Esophagus (tissue), 2 donors: ENCODE results near the gene ANKRD7. TPM values are rescaled to one million over a fixed set of nuclear protein-coding genes. Genes with fewer than 3 reads are reported as not detected.
"Not testable (repeated sequence)": the region's sequence is repeated elsewhere in the genome, so short reads cannot be mapped to it uniquely, and the experiment has no call there.

Experiments
- H3K27ac ChIP-seq, 2 donors: one replicate each; pipeline ENCODE4 v1.5.1; 2013; ENCODE audit warnings: low read depth in 2 of 2, mild to moderate bottlenecking in 2 of 2, inconsistent platforms in 1 of 2, low read length in 1 of 2, moderate library complexity in 1 of 2
- H3K27me3 ChIP-seq, 2 donors: one replicate each; pipeline ENCODE4 v1.6.1; 2013; ENCODE audit warnings: low read length in 2 of 2, control low read depth in 1 of 2, mild to moderate bottlenecking in 1 of 2; ENCODE audit not compliant: insufficient read depth in 2 of 2, control insufficient read depth in 1 of 2
- H3K36me3 ChIP-seq, 2 donors: one replicate each; pipeline ENCODE4 v1.6.1; 2013; ENCODE audit warnings: low read length in 1 of 2; ENCODE audit not compliant: control insufficient read depth in 2 of 2, insufficient read depth in 2 of 2
- H3K4me1 ChIP-seq, 2 donors: one replicate each; pipeline ENCODE4 v1.6.1; 2013; ENCODE audit warnings: low read length in 1 of 2; ENCODE audit not compliant: control insufficient read depth in 2 of 2, insufficient read depth in 2 of 2
- H3K4me3 ChIP-seq, 2 donors: one replicate each; pipeline ENCODE4 v1.5.1; 2013; ENCODE audit warnings: low read length in 2 of 2, mild to moderate bottlenecking in 2 of 2, low read depth in 1 of 2, moderate library complexity in 1 of 2
- H3K9me3 ChIP-seq, 2 donors: one replicate each; pipeline ENCODE4 v1.6.1; 2013; ENCODE audit warnings: mild to moderate bottlenecking in 2 of 2, low read depth in 1 of 2, low read length in 1 of 2, moderate library complexity in 1 of 2; ENCODE audit not compliant: control insufficient read depth in 2 of 2, insufficient read depth in 1 of 2
- WGBS, 2 donors: extraction: QIAGEN DNeasy Blood & Tissue Kit; methylation state at CpG; one replicate each; pipeline ENCODE4 v1.1.7; 2013; 5-methylcytosine and 5-hydroxymethylcytosine counted together
- polyA plus RNA-seq, 2 donors: library from polyadenylated mRNA; stranded (reverse); fragments of 200-250 nt; gene quantifications; one replicate each; pipeline ENCODE4 v1.2.3, GENCODE V29; 2013
- donor health status: healthy with polysubstance abuse.
- donor health status: Bipolar disorder and iron deficiency.

ANKRD7 gene
- polyA plus RNA-seq, 2 donors: 0.07 to 0.37 TPM

GRCh38 chr7:118222591-118222990 is 1.9 kb upstream of the ANKRD7 start:
- Histone ChIP-seq H3K27ac (no peak overlapping the region), H3K36me3 (no peaks in the 10 kb centered on the region), H3K27me3 (no peaks in the 10 kb centered on the region), H3K4me3 (no peak overlapping the region), H3K4me1 (no peaks in the 10 kb centered on the region), H3K9me3 (no peaks in the 10 kb centered on the region)
- WGBS, 2 donors: 58 to 74% methylated on average over 1 of the region's 1 CpG

- Histone ChIP-seq H3K36me3 (no peaks in the 10 kb centered on the region), H3K4me1 (no peaks in the 10 kb centered on the region), H3K27me3 (no peaks in the 10 kb centered on the region), H3K27ac (no peak overlapping the region), H3K4me3 (no peak overlapping the region), H3K9me3 (no peaks in the 10 kb centered on the region)
- WGBS, 2 donors: 48 to 67% methylated on average over 1 of the region's 1 CpG
These were observed 8.3 kb downstream of the ANKRD7 start for GRCh38 chr7:118232837-118233236.

GRCh38 chr7:118233799-118234198 is 9.3 kb downstream of the ANKRD7 start:
- Histone ChIP-seq H3K9me3 (no peaks in the 10 kb centered on the region), H3K27me3 (no peaks in the 10 kb centered on the region), H3K27ac (no peak overlapping the region), H3K4me1 (no peaks in the 10 kb centered on the region), H3K36me3 (no peaks in the 10 kb centered on the region), H3K4me3 (no peak overlapping the region)
- WGBS, 2 donors: 88 to 90% methylated on average over 1 of the region's 1 CpG

- H3K27ac ChIP-seq: no peak overlapping the region
- no peaks in the 10 kb centered on the region for H3K36me3 ChIP-seq
- H3K27me3 ChIP-seq: no peaks in the 10 kb centered on the region
- WGBS, 2 donors: 93 to 98% methylated on average over 3 of the region's 3 CpGs
- no peak overlapping the region for H3K4me3 ChIP-seq
- H3K4me1 ChIP-seq: no peaks in the 10 kb centered on the region
- H3K9me3 ChIP-seq: no peaks in the 10 kb centered on the region
These were observed 14.5 kb downstream of the ANKRD7 start for GRCh38 chr7:118239014-118239413.

GRCh38 chr7:118240320-118240719 is 15.8 kb downstream of the ANKRD7 start:
- H3K27ac ChIP-seq, H3K36me3 ChIP-seq, H3K27me3 ChIP-seq, H3K4me1 ChIP-seq, H3K9me3 ChIP-seq, H3K4me3 ChIP-seq: not testable (repeated sequence)
- WGBS, 2 donors: 92 to 100% methylated on average over 2 of the region's 2 CpGs

- Histone ChIP-seq H3K36me3 (no peaks in the 10 kb centered on the region), H3K27me3 (no peaks in the 10 kb centered on the region), H3K4me1 (no peaks in the 10 kb centered on the region), H3K4me3 (no peak overlapping the region), H3K27ac (no peak overlapping the region), H3K9me3 (no peaks in the 10 kb centered on the region)
- WGBS, 2 donors: 70 to 80% methylated on average over 1 of the region's 1 CpG
These were observed 19.2 kb downstream of the ANKRD7 start for GRCh38 chr7:118243695-118244094.

GRCh38 chr7:118245267-118246040 is 20.9 kb downstream of the ANKRD7 start:
- no peak overlapping the region for H3K4me3 ChIP-seq
- no peak overlapping the region for H3K27ac ChIP-seq
- no peaks in the 10 kb centered on the region for H3K4me1 ChIP-seq
- no peaks in the 10 kb centered on the region for H3K9me3 ChIP-seq
- no peaks in the 10 kb centered on the region for H3K27me3 ChIP-seq
- WGBS, 2 donors: 38 to 39% methylated on average over 2 of the region's 2 CpGs
- no peaks in the 10 kb centered on the region for H3K36me3 ChIP-seq

- no peak overlapping the region for H3K27ac ChIP-seq
- no peaks in the 10 kb centered on the region for H3K9me3 ChIP-seq
- no peak overlapping the region for H3K4me3 ChIP-seq
- H3K27me3 ChIP-seq: no peaks in the 10 kb centered on the region
- 80 to 87% methylated on average over 4 of the region's 4 CpGs for WGBS, 2 donors
- H3K36me3 ChIP-seq: no peaks in the 10 kb centered on the region
- no peaks in the 10 kb centered on the region for H3K4me1 ChIP-seq
These were observed 26.5 kb downstream of the ANKRD7 start for GRCh38 chr7:118250860-118251494.

- Histone ChIP-seq H3K27me3 (no peaks in the 10 kb centered on the region), H3K4me3 (no peak overlapping the region), H3K9me3 (no peaks in the 10 kb centered on the region), H3K27ac (no peak overlapping the region), H3K4me1 (no peaks in the 10 kb centered on the region), H3K36me3 (no peaks in the 10 kb centered on the region)
- 91 to 92% methylated on average over 1 of the region's 1 CpG for WGBS, 2 donors
These were observed 27.6 kb downstream of the ANKRD7 start for GRCh38 chr7:118252087-118252486.

GRCh38 chr7:118259115-118259514 is 34.6 kb downstream of the ANKRD7 start:
- H3K9me3 ChIP-seq: no peaks in the 10 kb centered on the region
- no peak overlapping the region for H3K27ac ChIP-seq
- no peaks in the 10 kb centered on the region for H3K27me3 ChIP-seq
- no peak overlapping the region for H3K4me3 ChIP-seq
- 95 to 96% methylated on average over 2 of the region's 2 CpGs for WGBS, 2 donors
- no peaks in the 10 kb centered on the region for H3K4me1 ChIP-seq
- no peaks in the 10 kb centered on the region for H3K36me3 ChIP-seq
